Heart left ventricle (tissue), 13 donors: ENCODE results near the gene LRRC36.

Experiments
- POLR2A ChIP-seq, 2 donors: fragments of 450-650 bp; IDR thresholded peaks; one replicate each; pipeline ENCODE4 v1.6.1; 2017; ENCODE audit warnings: antibody characterized with exemption in 2 of 2, mild to moderate bottlenecking in 2 of 2, moderate library complexity in 2 of 2
- TF ChIP-seq, protein P1 (sequence below), 12 donors: fragments of 200-600 bp; sonication (generic) in 4 of 12; IDR thresholded peaks; one replicate each; pipeline versions ENCODE4 v1.5.0 to v1.8.0; 2018 to 2022; ENCODE audit warnings: antibody characterized with exemption in 12 of 12, mild to moderate bottlenecking in 5 of 12
- donor health status: ischemic (EF 13 %, LVEDD 7.1; RV severe dilation, severe dysfunction).
- donor health status: DM: no; HTN: yes; CAD: no.
- donor health status: DM: no; HTN: no; CAD: no.
- donor health status: ischemic (EF 25% LVEDD 6.9; RV normal size, moderate dysfunction).
- donor health status: ischemic (EF 25% LVEDD 5.7; RV mildly dilated, moderate dysfunction).
- donor health status: ischemic (EF 35%, LVEDD 5.7; RV mildly dilated, moderate dysfunction).
- donor health status: nonischemic (EF 11% LVEDD 7.7; RV severe dilation, severe dysfunction).
- donor health status: DM: yes; HTN: yes; CAD: no.
- donor health status: PGD.
- donor health status: ischemic (EF 29% LVEDD 5.4; RV normal size, mild dysfunction).
- donor health status: nonischemic (EF 23%, LVEDD 6.1; RV moderate dilation, normal function).

DNA sequence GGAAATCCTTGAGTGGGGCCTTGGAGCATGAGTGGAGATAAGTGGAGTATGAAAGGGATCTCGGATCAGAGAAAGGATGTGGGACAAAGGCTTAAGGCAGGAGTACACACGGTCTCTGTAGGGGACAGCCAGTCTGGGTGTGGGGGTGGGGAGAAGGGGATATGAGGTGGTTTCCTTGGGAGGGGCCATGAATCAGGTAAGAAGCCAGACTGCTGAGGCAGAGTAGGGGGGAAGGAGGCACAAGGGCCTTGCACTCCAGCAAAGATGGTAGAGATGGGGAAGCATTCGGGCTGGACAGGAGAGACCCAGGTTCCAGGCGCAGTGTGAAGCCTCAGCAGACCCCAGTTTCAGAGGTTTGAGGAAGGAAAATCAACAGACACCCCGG lies 105.9 kb downstream of the LRRC36 start:
- TF ChIP-seq, protein P1, sequence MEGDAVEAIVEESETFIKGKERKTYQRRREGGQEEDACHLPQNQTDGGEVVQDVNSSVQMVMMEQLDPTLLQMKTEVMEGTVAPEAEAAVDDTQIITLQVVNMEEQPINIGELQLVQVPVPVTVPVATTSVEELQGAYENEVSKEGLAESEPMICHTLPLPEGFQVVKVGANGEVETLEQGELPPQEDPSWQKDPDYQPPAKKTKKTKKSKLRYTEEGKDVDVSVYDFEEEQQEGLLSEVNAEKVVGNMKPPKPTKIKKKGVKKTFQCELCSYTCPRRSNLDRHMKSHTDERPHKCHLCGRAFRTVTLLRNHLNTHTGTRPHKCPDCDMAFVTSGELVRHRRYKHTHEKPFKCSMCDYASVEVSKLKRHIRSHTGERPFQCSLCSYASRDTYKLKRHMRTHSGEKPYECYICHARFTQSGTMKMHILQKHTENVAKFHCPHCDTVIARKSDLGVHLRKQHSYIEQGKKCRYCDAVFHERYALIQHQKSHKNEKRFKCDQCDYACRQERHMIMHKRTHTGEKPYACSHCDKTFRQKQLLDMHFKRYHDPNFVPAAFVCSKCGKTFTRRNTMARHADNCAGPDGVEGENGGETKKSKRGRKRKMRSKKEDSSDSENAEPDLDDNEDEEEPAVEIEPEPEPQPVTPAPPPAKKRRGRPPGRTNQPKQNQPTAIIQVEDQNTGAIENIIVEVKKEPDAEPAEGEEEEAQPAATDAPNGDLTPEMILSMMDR (IDR thresholded peaks at IDR 0.05): no peak
- no peak for TF ChIP-seq POLR2A (IDR thresholded peaks at IDR 0.05)
